ENCODE measurements around the gene FOSL1. TPM values are rescaled to one million over a fixed set of nuclear protein-coding genes. Genes with fewer than 3 reads are reported as not detected.

Gene FOSL1
- total RNA-seq, 1 donor from 2014 or later, result 2.2 TPM

- no peak for TF ChIP-seq CTCF (IDR thresholded peaks at IDR 0.05)
- Histone ChIP-seq H3K4me1 (peaks cover 25% of the 10 kb centered on the region), H3K27ac (no peak overlapping the region), H3K36me3 (no peaks in the 10 kb centered on the region), H3K9me3 (no peaks in the 10 kb centered on the region), H3K4me3 (no peak overlapping the region), H3K27me3 (ENCODE audit: low read depth) (peaks cover 4% of the 10 kb centered on the region)
- DNase-seq, result no peak
- no peak for ATAC-seq
- intact Hi-C loops (cut with DNase I), result no loop called here
Measured at GRCh38 chr11:65903068-65903481, 2.9 kb upstream of the FOSL1 start.

GRCh38 chr11:65900899-65901180 lies 652 bp upstream of the FOSL1 start:
- no peaks in the 10 kb centered on the region for H3K9me3 ChIP-seq

GRCh38 chr11:65899356-65900124 lies 648 bp downstream of the FOSL1 start:
- no peaks in the 10 kb centered on the region for H3K36me3 ChIP-seq
- H3K27ac ChIP-seq, result peak overlapping the region; percentile 53
- intact Hi-C loops (cut with DNase I), result no loop called here
- peak overlapping the region; percentile 64 for H3K4me3 ChIP-seq
- H3K27me3 ChIP-seq (ENCODE audit: low read depth), result no peaks in the 10 kb centered on the region
- H3K4me1 ChIP-seq, result peaks cover 27% of the 10 kb centered on the region
- peak; percentile 61 to 67 for ATAC-seq
- DNase-seq, result peak; percentile 76
- no peak for TF ChIP-seq CTCF (IDR thresholded peaks at IDR 0.05)
- no peaks in the 10 kb centered on the region for H3K9me3 ChIP-seq

More at GRCh38 chr11:65900899-65901180, 652 bp upstream of the FOSL1 start:
- H3K27ac ChIP-seq, result peak overlapping the region; percentile 53
- TF ChIP-seq CTCF (IDR thresholded peaks at IDR 0.05), result no peak
- no peaks in the 10 kb centered on the region for H3K36me3 ChIP-seq
- peak overlapping the region; percentile 64 for H3K4me3 ChIP-seq
- DNase-seq (no peak), ATAC-seq (no peak)
- peaks cover 25% of the 10 kb centered on the region for H3K4me1 ChIP-seq
- intact Hi-C loops (cut with DNase I), result no loop called here
- H3K27me3 ChIP-seq (ENCODE audit: low read depth), result no peaks in the 10 kb centered on the region

- no peak for ATAC-seq
- Histone ChIP-seq H3K9me3 (no peaks in the 10 kb centered on the region), H3K4me1 (peaks cover 35% of the 10 kb centered on the region), H3K27me3 (ENCODE audit: low read depth) (no peaks in the 10 kb centered on the region), H3K36me3 (no peaks in the 10 kb centered on the region), H3K4me3 (peak overlapping the region; percentile 64), H3K27ac (peak overlapping the region; percentile 53)
- peak; percentile 15 for DNase-seq
- TF ChIP-seq CTCF (IDR thresholded peaks at IDR 0.05), result no peak
- intact Hi-C loops (cut with DNase I), result no loop called here
Measured at GRCh38 chr11:65898656-65899355, 1.4 kb downstream of the FOSL1 start.

GRCh38 chr11:65897020-65897471 lies 3.1 kb downstream of the FOSL1 start:
- intact Hi-C loops (cut with DNase I), result no loop called here
- no peak for ATAC-seq

More at GRCh38 chr11:65897020-65897471, 3.1 kb downstream of the FOSL1 start:
- H3K36me3 ChIP-seq, result no peaks in the 10 kb centered on the region
- DNase-seq, result no peak
- no peak for TF ChIP-seq CTCF (IDR thresholded peaks at IDR 0.05)
- no peak overlapping the region for H3K27ac ChIP-seq
- H3K4me3 ChIP-seq, result no peak overlapping the region
- H3K4me1 ChIP-seq, result peaks cover 52% of the 10 kb centered on the region
- H3K9me3 ChIP-seq, result no peaks in the 10 kb centered on the region
- H3K27me3 ChIP-seq (ENCODE audit: low read depth), result no peaks in the 10 kb centered on the region

All from lower lobe of right lung (tissue), 2 donors.